ENCODE measurements around the gene NRP2.

- no peak for TF ChIP-seq ZNF362 (CRISPR knock-in tag; IDR thresholded peaks at IDR 0.05; ENCODE audit: borderline replicate concordance)
- no peak for TF ChIP-seq EED (CRISPR knock-in tag; IDR thresholded peaks at IDR 0.05)
- TF ChIP-seq ZNF143 (CRISPR knock-in tag; IDR thresholded peaks at IDR 0.05) = no peak
- no peak for TF ChIP-seq CTCF (CRISPR knock-in tag; IDR thresholded peaks at IDR 0.05)
- no peak for TF ChIP-seq CREB3 (CRISPR knock-in tag; IDR thresholded peaks at IDR 0.05)
- no peak for TF ChIP-seq ZFP37 (CRISPR knock-in tag; IDR thresholded peaks at IDR 0.05; ENCODE audit: borderline replicate concordance)
- no peak for TF ChIP-seq GRHL1 (CRISPR knock-in tag; conservative IDR thresholded peaks at IDR 0.05)
- no peak for TF ChIP-seq SMC3 (IDR thresholded peaks at IDR 0.05; ENCODE audit: low read length)
- no peak for TF ChIP-seq BRF2 (CRISPR knock-in tag; IDR thresholded peaks at IDR 0.05)
- TF ChIP-seq POLR2AphosphoS2 (IDR thresholded peaks at IDR 0.05; ENCODE audit: low read depth, low read length) = no peak
- TF ChIP-seq ZBTB4 (CRISPR knock-in tag; IDR thresholded peaks at IDR 0.05; ENCODE audit: borderline replicate concordance) = no peak
These were observed at the start of gene NRP2 for GRCh38 chr2:205682239-205682970.
